Islet of Langerhans (tissue), 1 donor: ENCODE results near the gene PLA2G2F.
"Not testable (repeated sequence)": the region's sequence is repeated elsewhere in the genome, so short reads cannot be mapped to it uniquely, and the experiment has no call there.

Experiments
- FAIRE-seq: peaks from one replicate; lab custom pipeline; 2011; peaks lifted over from hg19 to GRCh38; lab: Jason Lieb, UNC

PLA2G2F gene

DNA sequence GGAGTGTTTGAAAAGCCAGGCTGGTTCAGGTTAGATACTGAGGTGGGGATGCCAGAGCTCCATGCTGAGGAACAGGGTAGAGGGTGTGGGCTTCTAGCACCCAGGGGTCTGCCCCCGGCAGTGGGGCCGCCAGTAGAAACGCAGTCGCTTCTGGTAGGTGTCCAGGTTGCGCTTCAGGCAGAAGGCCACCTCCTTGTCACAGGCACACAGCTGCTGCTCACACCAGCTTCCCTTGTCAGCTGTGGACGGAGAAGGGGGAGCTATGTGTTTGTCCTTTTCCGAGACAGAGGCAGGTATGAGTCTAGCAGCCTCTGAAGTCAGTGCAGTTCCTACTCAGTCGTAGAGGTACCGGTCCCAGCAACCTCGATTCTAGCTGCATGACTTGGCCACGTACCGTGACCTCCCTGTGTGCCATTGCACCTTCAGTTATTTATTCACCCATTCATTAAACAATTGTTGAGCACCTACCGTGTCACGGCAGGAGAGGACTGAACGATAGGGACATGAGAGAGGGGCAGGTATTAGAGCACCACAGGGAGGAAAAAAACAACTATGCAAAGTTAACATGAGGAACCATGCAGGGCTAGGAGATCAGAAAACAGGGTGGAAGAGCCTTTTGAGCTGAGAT, 25.0 kb upstream of the PLA2G2F start:
- no peak for FAIRE-seq

- FAIRE-seq: no peak
Observed at GRCh38 chr1:20115479-20115878, 23.6 kb upstream of the PLA2G2F start.

DNA sequence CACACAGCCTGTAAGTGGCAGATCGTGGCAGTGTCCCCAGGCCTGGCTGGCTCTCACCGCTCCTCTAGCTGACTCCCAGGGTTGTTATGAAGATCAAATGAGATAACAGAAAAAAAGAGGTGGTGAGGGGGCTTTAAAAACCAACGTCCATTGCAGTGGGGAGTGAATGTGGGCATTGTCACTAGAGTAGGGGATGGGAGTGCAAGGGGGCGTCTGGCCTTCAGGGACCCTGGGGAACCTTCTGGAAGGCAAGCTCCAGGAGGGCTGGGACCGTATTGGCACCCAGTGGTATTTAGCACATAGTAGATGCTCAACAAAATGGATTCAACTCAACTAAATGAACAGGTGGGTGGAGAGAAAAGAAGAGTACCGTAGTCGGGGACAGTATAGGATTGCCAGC, 23.2 kb upstream of the PLA2G2F start:
- no peak for FAIRE-seq

- FAIRE-seq: no peak
Observed at GRCh38 chr1:20117236-20117635, 21.9 kb upstream of the PLA2G2F start.

GRCh38 chr1:20119347-20119746, 19.8 kb upstream of the PLA2G2F start, which contains the start of gene PLA2G2D:
TSS of gene PLA2G2D (minus strand) at chr1:20119536. CDS start at chr1:20119498, 38 bp downstream.
- no peak for FAIRE-seq

DNA sequence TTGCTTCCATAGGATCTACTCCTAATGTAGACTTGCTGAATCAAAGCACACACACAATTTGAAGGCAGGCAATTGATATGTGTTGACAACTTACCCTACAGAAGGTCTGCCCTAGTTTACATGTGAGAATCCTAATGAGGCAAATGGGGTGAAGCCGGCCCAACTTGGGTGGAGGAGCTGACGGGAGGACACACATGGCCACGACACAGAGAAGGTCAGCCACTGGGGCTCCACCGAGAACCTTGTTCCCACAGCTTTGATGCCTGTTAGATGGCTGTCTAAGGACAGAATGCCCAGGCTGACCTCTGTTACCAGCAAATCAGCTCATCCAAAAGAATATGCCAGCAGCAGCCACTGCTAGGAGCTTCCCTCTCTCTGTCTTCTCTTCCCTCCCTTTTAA, 18.3 kb upstream of the PLA2G2F start:
- no peak for FAIRE-seq

GRCh38 chr1:20123722-20124455, 15.2 kb upstream of the PLA2G2F start:
- no peak for FAIRE-seq

- no peak for FAIRE-seq
Observed at GRCh38 chr1:20124456-20125057, 14.6 kb upstream of the PLA2G2F start.

DNA sequence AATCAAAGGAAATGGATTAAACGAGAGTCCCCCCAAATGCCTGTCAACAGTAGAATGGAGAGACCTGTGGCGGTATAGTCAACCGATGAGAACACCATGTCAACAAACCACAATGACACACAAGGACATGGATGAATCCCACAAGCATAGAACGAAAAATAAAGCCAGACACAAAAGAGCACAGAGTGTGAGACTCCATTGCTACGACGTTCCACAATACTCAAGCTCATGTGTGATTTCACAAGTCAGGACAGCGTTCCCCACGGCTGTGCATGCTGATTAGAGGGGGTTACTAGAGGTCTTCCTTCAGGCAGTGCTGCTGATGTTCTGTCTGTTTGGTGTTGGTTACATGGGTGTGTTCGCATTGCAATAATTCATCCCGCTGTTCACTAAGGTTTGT, 14.0 kb upstream of the PLA2G2F start:
- FAIRE-seq: no peak

DNA sequence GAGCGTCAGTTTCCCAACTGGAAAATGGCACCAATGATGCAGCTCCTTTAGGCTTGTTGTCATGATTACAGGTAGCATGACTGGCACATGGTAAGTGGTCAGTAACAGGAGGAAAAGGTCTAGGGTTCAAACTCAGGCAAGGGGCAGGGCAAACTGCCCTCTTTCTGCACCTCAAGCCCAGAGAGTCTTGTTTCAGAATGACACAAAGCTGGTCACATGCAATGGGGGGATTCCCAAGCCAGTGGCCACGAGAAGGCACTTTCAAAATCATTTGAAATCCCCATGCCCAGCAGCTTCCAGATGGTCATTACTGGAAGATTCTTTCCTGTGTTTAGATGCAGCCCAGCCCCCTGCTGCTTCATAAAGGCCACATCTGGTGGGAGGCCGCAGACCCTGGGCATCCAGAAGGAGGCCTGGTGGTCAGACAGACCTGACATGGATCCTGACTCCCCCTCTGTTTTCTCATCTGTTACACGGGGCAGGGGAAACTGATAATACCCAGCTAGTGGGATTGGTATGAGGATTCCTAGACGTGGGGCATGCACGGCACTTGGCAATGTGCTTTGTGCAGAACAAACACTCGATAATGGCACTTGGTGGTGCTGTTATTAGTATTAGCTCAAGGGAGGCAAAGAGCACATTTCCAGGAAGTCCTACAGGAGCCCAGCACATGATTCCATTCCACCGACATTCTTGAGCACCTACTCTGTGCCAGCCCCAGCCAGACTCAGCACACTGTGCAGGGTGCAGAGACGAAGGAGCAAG, 12.9 kb upstream of the PLA2G2F start:
- FAIRE-seq: no peak

DNA sequence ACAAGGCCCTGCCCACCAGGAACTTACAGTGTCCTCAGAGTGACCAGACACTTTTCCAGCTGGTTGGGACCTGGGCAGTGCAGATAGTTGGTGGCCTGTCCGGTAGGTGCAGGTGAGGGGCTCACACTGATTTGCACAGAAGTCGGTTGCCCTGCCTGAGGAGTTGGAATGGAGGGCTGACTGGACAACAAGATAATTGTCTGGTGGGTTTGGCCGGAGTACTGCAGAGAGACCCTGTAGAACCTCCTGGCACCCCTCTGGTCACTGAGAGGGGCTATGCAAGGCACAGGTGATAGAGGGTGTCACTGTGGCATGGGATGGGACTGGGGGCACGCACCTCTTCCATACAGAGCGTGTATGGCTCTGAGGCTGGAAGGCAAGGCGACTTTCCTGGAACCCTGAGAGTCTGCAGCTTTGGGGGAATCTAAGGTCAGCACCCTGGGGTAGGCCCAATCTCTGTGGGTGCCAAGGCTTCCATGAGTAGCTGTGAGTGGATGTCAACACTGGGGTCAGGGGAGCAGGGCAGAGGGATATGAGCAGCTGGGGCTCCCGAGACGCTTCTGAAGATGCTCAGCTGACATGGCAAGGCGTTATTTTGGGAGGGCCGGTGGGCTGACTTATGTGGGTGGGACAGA, 12.2 kb upstream of the PLA2G2F start:
- no peak for FAIRE-seq

DNA sequence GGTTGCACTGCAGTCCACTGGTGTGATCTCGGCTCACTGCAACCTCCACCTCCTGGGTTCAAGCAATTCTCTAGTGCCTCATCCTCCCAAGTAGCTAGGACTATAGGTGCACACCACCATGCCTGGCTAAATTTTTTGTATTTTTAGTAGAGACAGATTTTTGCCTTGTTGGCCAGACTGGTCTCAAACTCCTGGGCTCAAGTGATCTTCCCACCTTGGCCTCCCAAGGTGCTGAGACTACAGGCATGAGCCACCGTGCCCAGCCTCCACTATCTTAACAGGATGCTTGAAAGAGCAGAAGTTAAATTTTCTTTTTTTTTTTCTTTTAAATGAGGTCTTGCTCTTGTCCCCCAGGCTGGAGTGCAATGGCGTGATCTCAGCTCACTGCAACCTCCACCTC, 8.6 kb upstream of the PLA2G2F start:
- not testable (repeated sequence) for FAIRE-seq

- FAIRE-seq: no peak
Observed at GRCh38 chr1:20134995-20135394, 4.1 kb upstream of the PLA2G2F start.

DNA sequence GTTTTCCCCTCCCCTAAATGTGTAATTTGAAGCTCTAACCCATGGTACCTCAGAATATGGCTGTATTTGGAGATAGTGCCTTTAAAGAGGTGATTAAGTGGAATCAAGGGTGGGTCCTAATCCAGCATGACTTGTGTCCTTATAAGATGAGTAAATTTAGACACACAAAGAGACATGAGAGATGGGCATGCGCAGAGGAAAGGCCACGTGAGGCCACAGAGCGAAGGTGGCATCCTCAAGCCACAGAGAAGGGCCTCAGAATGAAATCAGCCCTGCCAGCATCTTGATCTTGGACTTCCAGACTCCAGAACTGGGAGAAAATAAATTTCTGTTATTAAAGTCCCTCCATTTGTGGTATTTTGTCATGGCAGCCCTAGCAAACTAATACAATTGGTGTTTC, 2.9 kb upstream of the PLA2G2F start:
- no peak for FAIRE-seq

- no peak for FAIRE-seq
Observed at GRCh38 chr1:20137055-20137454, 2.1 kb upstream of the PLA2G2F start.

GRCh38 chr1:20137604-20138003, 1.5 kb upstream of the PLA2G2F start:
- FAIRE-seq: no peak

DNA sequence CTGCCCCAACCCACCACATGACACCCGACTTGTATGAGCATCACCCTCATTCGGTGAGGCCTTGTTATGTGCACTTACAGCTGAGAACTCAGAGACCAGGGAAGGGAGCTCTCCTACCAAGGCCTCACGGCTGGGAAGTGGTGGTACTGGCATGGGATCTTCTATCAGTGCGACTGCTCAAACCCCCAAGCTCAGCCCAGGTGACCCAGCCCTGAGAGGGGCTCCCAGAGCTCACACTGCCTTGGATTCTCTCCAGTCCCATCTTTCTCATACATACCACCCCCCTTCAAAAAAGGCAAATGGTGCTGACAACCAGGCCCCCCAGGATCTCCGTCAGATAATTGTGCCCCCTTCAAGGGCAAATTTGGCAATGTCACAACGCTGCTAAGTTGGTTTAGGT, 777 bp upstream of the PLA2G2F start:
- no peak for FAIRE-seq

DNA sequence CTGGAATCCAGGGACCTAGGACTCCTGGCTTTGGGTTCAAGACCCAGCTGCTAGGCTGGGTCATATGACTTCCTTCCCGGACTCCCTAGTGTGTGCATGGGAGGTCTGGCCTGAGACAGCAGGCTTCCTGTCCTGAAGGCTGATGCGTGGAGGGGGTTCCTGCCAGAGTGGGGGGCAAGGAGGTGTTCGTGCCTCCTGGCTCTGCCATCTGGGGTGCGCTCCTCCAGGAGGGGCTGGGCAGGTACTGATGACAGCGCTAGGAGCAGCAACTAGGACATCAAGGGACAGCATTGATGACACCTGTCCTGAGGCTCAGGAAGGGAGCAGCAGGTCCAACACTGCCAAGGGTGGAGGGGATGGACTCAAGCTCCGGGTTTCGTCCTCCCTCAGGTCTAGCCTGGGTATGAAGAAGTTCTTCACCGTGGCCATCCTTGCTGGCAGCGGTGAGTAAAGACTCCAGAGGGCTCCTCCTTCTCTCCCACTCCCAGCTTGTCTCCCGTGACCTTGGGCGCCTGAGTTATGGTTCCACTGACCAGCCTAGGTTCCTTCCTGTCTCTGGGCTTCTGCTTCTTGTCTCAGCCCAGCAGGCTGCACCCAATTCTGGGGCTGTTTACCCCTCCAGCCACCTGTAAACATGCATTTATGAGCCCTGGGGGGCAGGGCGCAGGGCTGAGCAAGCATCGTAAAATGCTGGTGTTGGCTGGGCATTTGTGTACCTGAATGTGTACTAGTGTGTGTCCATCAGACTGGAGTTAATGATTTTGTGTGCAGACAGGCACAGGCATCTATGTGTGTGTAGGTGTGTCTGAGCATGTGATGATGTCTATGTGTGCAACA, 871 bp downstream of the PLA2G2F start:
- no peak for FAIRE-seq

DNA sequence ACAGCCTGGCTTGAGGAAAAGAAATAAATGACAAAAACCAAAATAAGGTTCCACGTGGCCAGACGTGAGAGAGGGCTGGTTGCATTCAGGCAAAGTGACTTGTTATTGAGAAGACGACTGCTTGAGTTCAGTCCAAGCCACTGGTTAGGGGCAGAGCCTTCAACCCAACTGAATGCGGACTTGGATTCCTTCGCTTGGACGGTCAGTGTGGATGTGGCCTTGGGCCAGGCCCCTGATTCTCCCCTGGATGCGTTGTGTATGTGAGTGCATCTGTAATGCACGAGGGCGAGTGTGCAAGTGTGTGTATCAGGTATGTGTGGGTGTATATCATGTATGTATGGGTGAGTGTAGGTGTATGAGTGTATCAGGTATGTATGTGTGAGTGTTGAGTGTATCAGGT, 1.9 kb downstream of the PLA2G2F start:
- FAIRE-seq: no peak

- no peak for FAIRE-seq
Observed at GRCh38 chr1:20141466-20141865, 2.3 kb downstream of the PLA2G2F start.

DNA sequence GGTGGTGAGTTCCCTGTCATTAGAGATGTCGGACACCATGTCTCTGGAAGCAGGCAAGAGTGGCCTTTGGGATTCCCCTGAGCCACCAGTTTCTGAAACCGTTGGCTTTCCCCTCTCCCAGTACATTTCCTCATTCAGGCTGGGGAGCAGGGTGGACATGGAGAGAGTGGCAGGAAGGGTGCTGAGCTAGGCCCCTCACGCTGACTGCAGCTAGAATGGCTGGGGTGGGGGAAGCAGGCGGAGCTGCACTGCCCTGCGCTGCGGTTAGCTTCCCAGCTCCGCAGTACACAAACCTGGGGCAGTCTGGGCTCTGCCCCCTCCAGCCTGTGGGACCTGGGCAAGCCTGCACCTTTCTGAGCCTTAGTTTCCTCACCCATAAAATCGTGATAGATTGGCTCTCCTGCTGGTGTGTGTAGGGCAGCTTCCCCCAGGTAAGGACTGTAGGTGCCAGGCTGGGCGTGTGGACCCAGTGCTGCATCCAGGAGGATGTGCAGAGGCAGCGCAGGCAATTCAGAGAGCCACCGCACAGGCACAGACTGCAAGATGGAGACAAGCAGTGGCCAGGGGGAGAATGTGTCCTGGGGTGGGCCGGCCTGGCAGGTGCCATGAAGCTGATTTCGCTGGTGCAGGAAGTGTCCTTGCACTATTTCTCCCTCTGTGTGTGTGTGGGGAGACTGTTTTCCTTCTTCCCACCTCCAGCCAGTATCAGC, 3.0 kb downstream of the PLA2G2F start:
- no peak for FAIRE-seq
